Measurements from ENCODE around the gene INA. TPM values are rescaled to one million over a fixed set of nuclear protein-coding genes. Genes with fewer than 3 reads are reported as not detected.
"Not testable (repeated sequence)": the region's sequence is repeated elsewhere in the genome, so short reads cannot be mapped to it uniquely, and the experiment has no call there.

The INA gene
- total RNA-seq, 2 donors from 2014 or later = 0.44 to 1.4 TPM

DNA sequence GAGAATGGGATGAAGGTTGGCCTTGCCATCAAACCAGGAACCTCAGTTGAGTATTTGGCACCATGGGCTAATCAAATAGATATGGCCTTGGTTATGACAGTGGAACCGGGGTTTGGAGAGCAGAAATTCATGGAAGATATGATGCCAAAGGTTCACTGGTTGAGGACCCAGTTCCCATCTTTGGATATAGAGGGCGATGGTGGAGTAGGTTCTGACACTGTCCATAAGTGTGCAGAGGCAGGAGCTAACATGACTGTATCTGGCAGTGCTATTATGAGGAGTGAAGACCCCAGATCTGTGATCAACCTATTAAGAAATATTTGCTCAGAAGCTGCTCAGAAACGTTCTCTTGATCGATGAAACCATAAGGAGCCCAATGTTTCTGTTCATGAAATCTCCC, 30.6 kb upstream of the INA start:
- H3K36me3 ChIP-seq = no peaks in the 10 kb centered on the region
- intact Hi-C loops (cut with DNase I) = loop anchor here (5.0 to 10.0 kb wide), 3 partner anchors 152 to 409 kb away; partner anchors contain the start of genes CNNM2 and CYP17A1

GRCh38 chr10:103254113-103254512, 22.8 kb upstream of the INA start:
- TF ChIP-seq CTCF (IDR thresholded peaks at IDR 0.05) = no peak
- H3K4me3 ChIP-seq = no peak overlapping the region
- intact Hi-C loops (cut with DNase I) = no loop called here

More for the DNA sequence above, 30.6 kb upstream of the INA start:
- H3K4me3 ChIP-seq = no peak overlapping the region
- no peaks in the 10 kb centered on the region for H3K9me3 ChIP-seq
- TF ChIP-seq CTCF (IDR thresholded peaks at IDR 0.05) = no peak
- no peaks in the 10 kb centered on the region for H3K4me1 ChIP-seq
- DNase-seq = no peak
- H3K27me3 ChIP-seq = no peaks in the 10 kb centered on the region
- H3K9ac ChIP-seq (ENCODE audit: low read depth in 2 of 2, low read length in 2 of 2) = no peak overlapping the region
- H3K27ac ChIP-seq = no peak overlapping the region

GRCh38 chr10:103254538-103255325, 22.2 kb upstream of the INA start:
- Histone ChIP-seq H3K27ac (no peak overlapping the region), H3K36me3 (no peaks in the 10 kb centered on the region), H3K27me3 (no peaks in the 10 kb centered on the region), H3K9ac (ENCODE audit: low read depth in 2 of 2, low read length in 2 of 2) (no peak overlapping the region), H3K4me1 (no peaks in the 10 kb centered on the region), H3K4me3 (no peak overlapping the region), H3K9me3 (no peaks in the 10 kb centered on the region)
- no peak for DNase-seq
- intact Hi-C loops (cut with DNase I) = no loop called here
- TF ChIP-seq CTCF (IDR thresholded peaks at IDR 0.05) = no peak

More at GRCh38 chr10:103254113-103254512, 22.8 kb upstream of the INA start:
- Histone ChIP-seq H3K36me3 (no peaks in the 10 kb centered on the region), H3K27ac (no peak overlapping the region), H3K9me3 (no peaks in the 10 kb centered on the region), H3K27me3 (no peaks in the 10 kb centered on the region), H3K4me1 (no peaks in the 10 kb centered on the region), H3K9ac (ENCODE audit: low read depth in 2 of 2, low read length in 2 of 2) (no peak overlapping the region)
- no peak for DNase-seq

GRCh38 chr10:103256613-103257012, 20.3 kb upstream of the INA start:
- Histone ChIP-seq H3K36me3 (no peaks in the 10 kb centered on the region), H3K27me3 (no peaks in the 10 kb centered on the region), H3K9me3 (no peaks in the 10 kb centered on the region), H3K27ac (no peak overlapping the region), H3K4me1 (no peaks in the 10 kb centered on the region), H3K4me3 (no peak overlapping the region), H3K9ac (ENCODE audit: low read depth in 2 of 2, low read length in 2 of 2) (no peak overlapping the region)
- DNase-seq = no peak
- TF ChIP-seq CTCF (IDR thresholded peaks at IDR 0.05) = no peak
- intact Hi-C loops (cut with DNase I) = no loop called here

DNA sequence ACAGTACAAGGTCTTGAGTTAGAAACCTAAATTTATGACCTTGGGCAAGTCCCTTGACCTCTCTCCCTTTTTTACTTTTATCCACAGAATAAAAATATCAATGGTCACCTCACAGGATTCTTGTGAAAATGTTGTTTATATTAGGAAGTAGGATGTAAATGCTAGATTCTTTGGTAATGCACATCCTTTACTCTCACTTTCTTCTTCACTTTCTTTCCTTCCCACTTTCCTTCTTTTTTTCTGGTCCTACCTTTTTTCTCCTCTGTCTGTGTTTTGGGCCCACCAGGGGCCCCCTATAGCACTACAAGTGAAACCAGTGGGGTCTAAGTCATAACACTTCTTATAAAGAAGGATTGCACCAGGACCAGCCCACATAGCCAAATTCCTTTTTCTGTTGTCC, 19.1 kb upstream of the INA start:
- no peak for DNase-seq
- TF ChIP-seq CTCF (IDR thresholded peaks at IDR 0.05) = no peak
- H3K4me3 ChIP-seq = no peak overlapping the region
- no peak overlapping the region for H3K9ac ChIP-seq (ENCODE audit: low read depth in 2 of 2, low read length in 2 of 2)
- H3K27ac ChIP-seq = no peak overlapping the region
- H3K27me3 ChIP-seq = no peaks in the 10 kb centered on the region
- no peaks in the 10 kb centered on the region for H3K36me3 ChIP-seq
- intact Hi-C loops (cut with DNase I) = no loop called here
- H3K4me1 ChIP-seq = no peaks in the 10 kb centered on the region
- H3K9me3 ChIP-seq = no peaks in the 10 kb centered on the region

DNA sequence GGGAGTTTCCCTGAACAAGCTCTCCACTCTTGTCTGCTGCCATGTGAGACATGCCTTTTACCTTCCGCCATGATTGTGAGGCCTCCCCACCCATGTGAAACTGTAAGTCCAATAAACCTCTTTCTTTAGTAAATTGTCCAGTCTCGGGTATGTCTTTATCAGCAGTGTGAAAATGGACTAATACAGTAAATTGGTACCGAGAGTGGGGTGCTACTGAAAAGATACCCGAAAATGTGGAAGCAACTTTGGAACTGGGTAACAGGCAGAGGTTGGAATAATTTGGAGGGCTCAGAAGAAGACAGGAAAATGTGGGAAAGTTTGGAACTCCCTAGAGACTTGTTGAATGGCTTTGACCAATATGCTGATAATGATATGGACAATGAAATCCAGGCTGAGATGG, 18.0 kb upstream of the INA start:
- H3K4me3 ChIP-seq; H3K36me3 ChIP-seq; H3K9me3 ChIP-seq; H3K27me3 ChIP-seq; H3K9ac ChIP-seq (ENCODE audit: low read depth in 2 of 2, low read length in 2 of 2); H3K4me1 ChIP-seq; DNase-seq; H3K27ac ChIP-seq; intact Hi-C loops (cut with DNase I): not testable (repeated sequence)

Data from colonic mucosa (tissue), 4 donors.